Trophoblast cell (in vitro differentiated cells and primary cell): ENCODE data around the gene DGKH.
A peak's percentile ranks its signal among the peaks of the same experiment; 100 is the strongest.

Source experiments
- DNase-seq, 2 donors: peaks; one replicate each; pipeline ENCODE4 v3.0.0-alpha.2; 2016
- H2AFZ ChIP-seq: 2 replicates; pipeline ENCODE4 v1.6.1; 2013; ENCODE audit warnings: low read length, moderate library complexity, mild to moderate bottlenecking; ENCODE audit not compliant: insufficient read depth, poor library complexity
- H2AK5ac ChIP-seq: 2 replicates; pipeline ENCODE4 v1.6.1; 2013; ENCODE audit warnings: mild to moderate bottlenecking, low read length
- H2BK120ac ChIP-seq: 2 replicates; pipeline ENCODE4 v1.6.1; 2013; ENCODE audit warnings: low read length, mild to moderate bottlenecking, moderate library complexity; ENCODE audit not compliant: insufficient read depth, poor library complexity
- H2BK12ac ChIP-seq: 2 replicates; pipeline ENCODE4 v1.6.1; 2013; ENCODE audit warnings: mild to moderate bottlenecking, low read length, moderate library complexity
- H2BK5ac ChIP-seq: 2 replicates; pipeline ENCODE4 v1.6.1; 2013; ENCODE audit warnings: low read length, low read depth, moderate library complexity, mild to moderate bottlenecking; ENCODE audit not compliant: poor library complexity
- H3K14ac ChIP-seq: 2 replicates; pipeline ENCODE4 v1.6.1; 2013; ENCODE audit warnings: mild to moderate bottlenecking, low read length
- H3K18ac ChIP-seq: 2 replicates; pipeline ENCODE4 v1.6.1; 2013; ENCODE audit warnings: mild to moderate bottlenecking, low read length
- H3K23ac ChIP-seq: 2 replicates; pipeline ENCODE4 v1.6.1; 2013; ENCODE audit warnings: low read length
- H3K27ac ChIP-seq: 2 replicates; pipeline ENCODE4 v1.5.1; 2013; ENCODE audit warnings: low read depth, mild to moderate bottlenecking, inconsistent platforms, low read length, moderate library complexity
- H3K27me3 ChIP-seq: 2 replicates; pipeline ENCODE4 v1.6.1; 2013; ENCODE audit warnings: inconsistent platforms, mild to moderate bottlenecking, low read length, moderate library complexity; ENCODE audit not compliant: insufficient read depth
- H3K36me3 ChIP-seq, 2 experiments: 1 replicate in 1 of 2; 2 replicates in 1 of 2; pipeline ENCODE4 v1.6.1; 2013; ENCODE audit warnings: low read length in 2 of 2, mild to moderate bottlenecking in 2 of 2, moderate library complexity in 1 of 2; ENCODE audit not compliant: insufficient read depth in 2 of 2, control insufficient read depth in 1 of 2
- H3K4ac ChIP-seq: 2 replicates; pipeline ENCODE4 v1.6.1; 2013; ENCODE audit warnings: low read depth, mild to moderate bottlenecking, low read length, moderate library complexity
- H3K4me1 ChIP-seq, 2 experiments: 1 replicate in 1 of 2; 2 replicates in 1 of 2; pipeline ENCODE4 v1.6.1; 2013; ENCODE audit warnings: low read length in 2 of 2, mild to moderate bottlenecking in 2 of 2, moderate library complexity in 1 of 2; ENCODE audit not compliant: insufficient read depth in 2 of 2, control insufficient read depth in 1 of 2
- H3K4me2 ChIP-seq: 2 replicates; pipeline ENCODE4 v1.6.1; 2013; ENCODE audit warnings: inconsistent platforms, mild to moderate bottlenecking, low read length, moderate library complexity
- H3K4me3 ChIP-seq: 2 replicates; pipeline ENCODE4 v1.5.1; 2013; ENCODE audit warnings: mild to moderate bottlenecking, low read depth, low read length, inconsistent platforms
- H3K79me1 ChIP-seq: one replicate; pipeline ENCODE4 v1.6.1; 2013; ENCODE audit warnings: low read length
- H3K79me2 ChIP-seq: 2 replicates; pipeline ENCODE4 v1.6.1; 2013; ENCODE audit warnings: low read length, mild to moderate bottlenecking; ENCODE audit not compliant: control insufficient read depth, insufficient read depth, poor library complexity
- H3K9ac ChIP-seq: 2 replicates; pipeline ENCODE4 v1.6.1; 2013; ENCODE audit warnings: mild to moderate bottlenecking, low read length
- H3K9me3 ChIP-seq: 2 replicates; pipeline ENCODE4 v1.6.1; 2013; ENCODE audit warnings: low read depth, mild to moderate bottlenecking, control low read depth, inconsistent platforms, low read length; ENCODE audit not compliant: insufficient read depth
- H4K12ac ChIP-seq: 2 replicates; pipeline ENCODE4 v1.6.1; 2013; ENCODE audit warnings: low read depth, mild to moderate bottlenecking, low read length, moderate library complexity
- H4K8ac ChIP-seq: 2 replicates; pipeline ENCODE4 v1.6.1; 2013; ENCODE audit warnings: low read depth, mild to moderate bottlenecking, low read length, moderate library complexity
- H4K91ac ChIP-seq: one replicate; pipeline ENCODE4 v1.6.1; 2013; ENCODE audit warnings: low read depth, mild to moderate bottlenecking, low read length, moderate library complexity
- WGBS: extraction: QIAGEN DNeasy Blood & Tissue Kit; methylation state at CpG from one replicate; pipeline ENCODE4 v1.1.7; 2013; ENCODE audit warnings: missing lambda C conversion rate; ENCODE audit not compliant: insufficient read length, insufficient coverage; ENCODE audit errors: extremely low coverage; 5-methylcytosine and 5-hydroxymethylcytosine counted together

DGKH gene

GRCh38 chr13:42116225-42116624, 67.8 kb downstream of the DGKH start:
- Histone ChIP-seq H3K18ac (no peak overlapping the region), H2BK5ac (no peak overlapping the region), H2AFZ (no peak overlapping the region), H3K9ac (no peak overlapping the region), H3K4me2 (no peak overlapping the region), H3K9me3 (no peaks in the 10 kb centered on the region), H2BK12ac (no peak overlapping the region), H4K91ac (no peak overlapping the region), H2BK120ac (no peak overlapping the region), H4K12ac (no peak overlapping the region), H3K4ac (no peak overlapping the region), H3K27ac (no peak overlapping the region), H3K79me1 (no peaks in the 10 kb centered on the region), H3K36me3 (no peaks in the 10 kb centered on the region), H3K4me1 (no peaks in the 10 kb centered on the region), H3K4me3 (no peak overlapping the region), H3K14ac (no peak overlapping the region), H2AK5ac (no peak overlapping the region), H3K23ac (no peak overlapping the region), H4K8ac (no peak overlapping the region), H3K27me3 (no peaks in the 10 kb centered on the region), H3K79me2 (no peaks in the 10 kb centered on the region)
- no CpG with 5 or more reads among the region's 2 CpGs for WGBS
- peak; percentile 57 to 82 for DNase-seq

- Histone ChIP-seq H3K18ac (no peak overlapping the region), H3K79me2 (no peaks in the 10 kb centered on the region), H3K27me3 (no peaks in the 10 kb centered on the region), H2BK5ac (no peak overlapping the region), H3K4ac (no peak overlapping the region), H4K91ac (no peak overlapping the region), H3K9me3 (no peaks in the 10 kb centered on the region), H4K12ac (no peak overlapping the region), H3K27ac (no peak overlapping the region), H4K8ac (no peak overlapping the region), H3K9ac (no peak overlapping the region), H2BK120ac (no peak overlapping the region), H3K4me2 (no peak overlapping the region), H2AFZ (no peak overlapping the region), H2AK5ac (no peak overlapping the region), H3K4me3 (no peak overlapping the region), H3K14ac (no peak overlapping the region), H3K4me1 (no peaks in the 10 kb centered on the region), H3K23ac (no peak overlapping the region), H3K36me3 (no peaks in the 10 kb centered on the region), H2BK12ac (no peak overlapping the region), H3K79me1 (no peaks in the 10 kb centered on the region)
- no CpG with 5 or more reads among the region's 5 CpGs for WGBS
- no peak for DNase-seq
Observed at GRCh38 chr13:42119041-42119440, 70.6 kb downstream of the DGKH start.

- Histone ChIP-seq H3K4me3 (no peak overlapping the region), H3K79me2 (no peaks in the 10 kb centered on the region), H3K18ac (no peak overlapping the region), H2AFZ (no peak overlapping the region), H3K9ac (no peak overlapping the region), H3K4ac (no peak overlapping the region), H3K14ac (no peak overlapping the region), H3K23ac (no peak overlapping the region), H3K4me2 (no peak overlapping the region), H4K8ac (no peak overlapping the region), H4K12ac (no peak overlapping the region), H3K4me1 (no peaks in the 10 kb centered on the region), H2BK5ac (no peak overlapping the region), H3K79me1 (no peaks in the 10 kb centered on the region), H2AK5ac (no peak overlapping the region), H3K27ac (no peak overlapping the region), H3K36me3 (no peaks in the 10 kb centered on the region), H2BK12ac (no peak overlapping the region), H2BK120ac (no peak overlapping the region), H3K27me3 (no peaks in the 10 kb centered on the region), H4K91ac (no peak overlapping the region), H3K9me3 (no peaks in the 10 kb centered on the region)
- whole genome bisulfite sequencing: no CpG with 5 or more reads among the region's 1 CpG
- no peak for DNase-seq
Observed at GRCh38 chr13:42119875-42120274, 71.4 kb downstream of the DGKH start.

GRCh38 chr13:42123600-42123999, 75.2 kb downstream of the DGKH start:
- H2BK120ac ChIP-seq: no peak overlapping the region
- no peaks in the 10 kb centered on the region for H3K27me3 ChIP-seq
- H2AFZ ChIP-seq: no peak overlapping the region
- H3K27ac ChIP-seq: no peak overlapping the region
- no peak overlapping the region for H3K18ac ChIP-seq
- no peak overlapping the region for H4K12ac ChIP-seq
- no peak overlapping the region for H4K91ac ChIP-seq
- no peak overlapping the region for H2AK5ac ChIP-seq
- no peak for DNase-seq
- H3K4me2 ChIP-seq: no peak overlapping the region
- no peaks in the 10 kb centered on the region for H3K79me1 ChIP-seq
- no peak overlapping the region for H2BK5ac ChIP-seq
- H3K4me3 ChIP-seq: no peak overlapping the region
- no peak overlapping the region for H3K14ac ChIP-seq
- no peaks in the 10 kb centered on the region for H3K79me2 ChIP-seq
- no peaks in the 10 kb centered on the region for H3K9me3 ChIP-seq
- H3K36me3 ChIP-seq: no peaks in the 10 kb centered on the region
- H4K8ac ChIP-seq: no peak overlapping the region
- WGBS: no CpG with 5 or more reads among the region's 2 CpGs
- H3K23ac ChIP-seq: no peak overlapping the region
- no peak overlapping the region for H3K9ac ChIP-seq
- no peak overlapping the region for H3K4ac ChIP-seq
- H3K4me1 ChIP-seq: no peaks in the 10 kb centered on the region
- H2BK12ac ChIP-seq: no peak overlapping the region
